ENCODE data around the gene PCDHGB2.
"Not testable (repeated sequence)": the region's sequence is repeated elsewhere in the genome, so short reads cannot be mapped to it uniquely, and the experiment has no call there.

PCDHGB2 gene

DNA sequence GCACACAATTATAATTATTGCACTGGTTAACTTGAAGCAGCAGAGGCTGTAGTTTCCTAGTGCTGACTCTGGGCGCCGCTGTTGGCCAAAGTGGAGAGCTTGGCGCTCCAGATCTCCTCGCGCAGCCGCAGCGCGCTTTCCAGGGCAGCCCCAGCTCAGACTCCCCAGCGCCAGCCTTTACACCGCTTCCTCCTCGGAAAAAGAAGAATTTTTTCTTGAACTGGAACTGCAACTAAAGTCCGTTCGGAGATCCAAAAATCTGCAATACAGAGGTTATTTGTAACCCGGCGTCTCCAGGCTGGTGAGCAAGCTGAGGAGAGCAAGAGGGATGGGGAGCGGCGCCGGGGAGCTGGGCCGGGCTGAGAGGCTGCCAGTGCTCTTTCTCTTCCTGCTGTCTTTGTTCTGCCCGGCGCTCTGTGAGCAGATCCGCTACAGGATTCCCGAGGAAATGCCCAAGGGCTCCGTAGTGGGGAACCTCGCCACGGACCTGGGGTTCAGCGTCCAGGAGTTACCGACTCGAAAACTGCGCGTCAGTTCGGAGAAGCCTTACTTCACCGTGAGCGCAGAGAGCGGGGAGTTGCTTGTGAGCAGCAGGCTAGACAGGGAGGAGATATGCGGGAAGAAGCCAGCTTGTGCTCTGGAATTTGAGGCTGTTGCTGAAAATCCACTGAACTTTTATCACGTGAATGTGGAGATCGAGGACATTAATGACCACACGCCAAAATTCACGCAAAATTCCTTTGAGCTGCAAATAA lies 27.9 kb downstream of the PCDHGB2 start, which contains the start of gene PCDHGB4:
Gene PCDHGB4 (plus strand): TSS at position 142 of the 755 bp plus-strand sequence. CDS start 187 bp downstream, at position 329.
- peak in 1 of 5 experiments; percentile 30 for DNase-seq

GRCh38 chr5:141388661-141389060 lies 28.9 kb downstream of the PCDHGB2 start:
- DNase-seq = no peak

GRCh38 chr5:141389153-141390042 lies 29.6 kb downstream of the PCDHGB2 start:
- DNase-seq = no peak

DNA sequence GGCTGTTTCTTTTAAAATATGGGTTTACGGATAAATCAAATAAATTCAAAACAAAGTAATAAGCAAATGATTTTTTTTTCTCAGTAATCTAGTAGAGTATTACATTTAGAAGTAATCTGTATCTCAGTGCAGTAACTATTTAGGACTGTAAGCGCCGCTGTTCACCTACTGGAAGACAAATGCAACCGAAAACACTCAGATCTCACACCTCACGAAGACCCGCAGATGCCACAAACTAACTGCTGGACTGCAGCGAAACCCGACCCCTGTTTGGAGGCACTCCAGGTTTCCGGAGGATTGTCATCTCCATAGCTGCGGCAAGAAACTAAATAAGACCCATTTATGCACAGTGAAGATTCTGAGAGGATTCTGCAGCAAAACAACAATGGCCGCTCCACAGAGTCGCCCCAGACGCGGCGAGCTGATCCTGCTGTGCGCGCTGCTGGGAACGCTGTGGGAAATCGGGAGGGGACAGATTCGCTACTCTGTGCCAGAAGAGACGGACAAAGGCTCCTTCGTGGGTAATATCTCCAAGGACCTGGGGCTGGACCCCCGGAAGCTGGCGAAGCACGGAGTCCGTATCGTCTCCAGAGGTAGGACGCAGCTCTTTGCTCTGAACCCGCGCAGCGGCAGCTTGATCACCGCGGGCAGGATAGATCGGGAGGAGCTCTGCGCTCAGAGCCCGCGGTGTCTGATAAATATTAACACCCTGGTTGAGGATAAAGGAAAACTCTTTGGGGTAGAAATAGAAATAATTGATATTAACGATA lies 32.8 kb downstream of the PCDHGB2 start, which contains the start of gene PCDHGA8:
Gene PCDHGA8 (plus strand): TSS at position 205 of the 770 bp plus-strand sequence. CDS start 181 bp downstream, at position 386.
- DNase-seq = peak in 1 of 5 experiments; percentile 14

- no peak for DNase-seq
Observed at GRCh38 chr5:141393267-141393666, 33.5 kb downstream of the PCDHGB2 start.

- not testable (repeated sequence) for DNase-seq
Observed at GRCh38 chr5:141394401-141395187, 34.8 kb downstream of the PCDHGB2 start.

- DNase-seq = peak in 1 of 5 experiments; percentile 45
Observed at GRCh38 chr5:141397756-141398551, 38.2 kb downstream of the PCDHGB2 start, which contains the start of gene PCDHGB5. Gene PCDHGB5, plus strand, starts transcription at chr5:141397947. Its CDS starts 181 bp downstream, at chr5:141398128.

GRCh38 chr5:141398608-141399007 lies 38.8 kb downstream of the PCDHGB2 start:
- no peak for DNase-seq

DNA sequence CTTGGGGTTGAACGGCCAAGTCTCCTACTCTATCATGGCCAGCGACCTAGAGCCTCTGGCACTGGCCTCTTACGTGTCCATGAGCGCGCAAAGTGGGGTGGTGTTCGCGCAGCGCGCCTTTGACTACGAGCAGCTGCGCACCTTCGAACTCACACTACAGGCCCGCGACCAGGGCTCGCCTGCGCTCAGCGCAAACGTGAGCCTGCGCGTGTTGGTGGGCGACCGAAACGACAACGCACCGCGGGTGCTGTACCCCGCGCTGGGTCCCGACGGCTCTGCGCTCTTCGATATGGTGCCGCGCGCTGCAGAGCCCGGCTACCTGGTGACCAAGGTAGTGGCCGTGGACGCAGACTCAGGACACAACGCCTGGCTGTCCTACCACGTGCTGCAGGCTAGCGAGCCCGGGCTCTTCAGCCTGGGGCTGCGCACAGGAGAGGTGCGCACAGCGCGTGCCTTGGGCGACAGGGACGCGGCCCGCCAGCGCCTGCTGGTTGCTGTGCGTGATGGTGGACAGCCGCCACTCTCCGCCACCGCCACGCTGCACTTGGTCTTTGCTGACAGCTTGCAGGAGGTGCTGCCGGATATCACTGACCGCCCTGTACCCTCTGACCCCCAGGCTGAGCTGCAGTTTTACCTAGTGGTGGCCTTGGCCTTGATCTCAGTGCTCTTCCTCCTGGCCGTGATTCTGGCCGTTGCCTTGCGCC lies 39.9 kb downstream of the PCDHGB2 start:
- no peak for DNase-seq

GRCh38 chr5:141402553-141403243 lies 42.9 kb downstream of the PCDHGB2 start, which contains the start of gene PCDHGA9:
Gene PCDHGA9, plus strand, starts transcription at chr5:141402778. Its CDS starts 175 bp downstream, at chr5:141402953.
- no peak for DNase-seq

GRCh38 chr5:141403387-141403786 lies 43.6 kb downstream of the PCDHGB2 start:
- no peak for DNase-seq

DNA sequence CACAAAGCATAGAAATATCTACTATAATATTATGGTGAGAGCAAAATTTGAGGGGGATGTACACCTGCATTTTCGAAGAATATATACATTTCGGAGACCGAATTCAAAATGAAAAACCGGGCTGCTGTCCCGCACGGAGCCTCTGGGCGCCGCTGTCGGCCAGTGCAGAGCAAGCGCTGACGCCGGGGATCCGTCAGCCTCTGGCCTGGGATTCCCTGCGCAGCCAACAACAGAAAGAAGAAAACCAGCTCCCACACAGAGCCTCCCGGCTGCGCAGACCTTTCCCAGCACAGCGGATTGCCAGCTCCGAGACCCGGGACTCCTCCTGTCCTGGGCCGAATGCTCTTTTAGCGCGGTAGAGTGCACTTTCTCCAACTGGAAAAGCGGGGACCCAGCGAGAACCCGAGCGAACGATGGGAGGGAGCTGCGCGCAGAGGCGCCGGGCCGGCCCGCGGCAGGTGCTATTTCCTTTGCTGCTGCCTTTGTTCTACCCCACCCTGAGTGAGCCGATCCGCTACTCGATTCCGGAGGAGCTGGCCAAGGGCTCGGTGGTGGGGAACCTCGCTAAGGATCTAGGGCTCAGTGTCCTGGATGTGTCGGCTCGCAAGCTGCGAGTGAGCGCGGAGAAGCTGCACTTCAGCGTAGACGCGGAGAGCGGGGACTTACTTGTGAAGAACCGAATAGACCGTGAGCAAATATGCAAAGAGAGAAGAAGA lies 48.2 kb downstream of the PCDHGB2 start, which contains the start of gene PCDHGB6:
Gene PCDHGB6 (plus strand): TSS at position 232 of the 716 bp plus-strand sequence. CDS start 182 bp downstream, at position 414.
- DNase-seq = peak in 1 of 5 experiments; percentile 36

- no peak for DNase-seq
Observed at GRCh38 chr5:141409598-141410306, 50.0 kb downstream of the PCDHGB2 start.

DNA sequence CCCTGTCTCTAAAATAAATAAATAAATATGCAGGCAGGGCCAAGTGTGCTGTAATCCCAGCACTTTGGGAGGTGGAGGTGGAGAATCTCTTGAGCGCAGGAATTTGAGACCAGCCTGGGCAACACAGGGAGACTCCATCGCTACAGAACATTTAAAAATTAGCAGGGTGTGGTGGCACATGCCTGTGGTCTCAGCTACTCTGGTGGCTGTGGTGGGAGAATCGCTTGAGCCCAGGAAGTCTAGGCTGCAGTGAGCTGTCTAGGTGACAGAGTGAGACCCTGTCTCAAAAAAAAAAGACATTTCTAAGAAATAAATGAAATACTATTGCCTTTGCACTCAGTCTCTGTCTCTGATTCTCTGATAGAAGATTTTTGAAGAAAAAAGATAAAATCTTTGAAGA lies 51.8 kb downstream of the PCDHGB2 start:
- DNase-seq = no peak

All from T-helper 2 cell (primary cell).